Omental fat pad (tissue), 4 donors: Measurements from ENCODE around the gene SLC37A1. TPM values are rescaled to one million over a fixed set of nuclear protein-coding genes. Genes with fewer than 3 reads are reported as not detected.

Experiments
- ATAC-seq: fragments of 150-250 bp; one replicate; pipeline ENCODE4 v1.9.1; 2016; ENCODE audit warnings: mild to moderate bottlenecking, moderate library complexity; ENCODE audit not compliant: low FRiP score
- DNase-seq: peaks from one replicate; pipeline ENCODE4 v3.0.0-alpha.2; 2019; ENCODE audit warnings: low spot score
- CTCF ChIP-seq, 3 donors: fragments of 450-650 bp; IDR thresholded peaks; one replicate each; pipeline ENCODE4 v1.5.1; 2016 to 2017; ENCODE audit warnings: antibody characterized with exemption in 3 of 3, mild to moderate bottlenecking in 3 of 3, moderate library complexity in 2 of 3
- total RNA-seq, 4 donors: library from RNA; depleted of rRNA; stranded (reverse); fragments of >200 nt; gene quantifications; one replicate each; pipeline ENCODE4 v1.1.0, GENCODE V29; 2016

Gene SLC37A1
- total RNA-seq, 4 donors from 2014 or later: 4.6 to 11.0 (median 6.0) TPM

- DNase-seq (no peak), ATAC-seq (no peak)
Measured at GRCh38 chr21:42554251-42554961, 40.8 kb downstream of the SLC37A1 start.

GRCh38 chr21:42555756-42556438, 42.2 kb downstream of the SLC37A1 start:
- DNase-seq (no peak), ATAC-seq (no peak)
- TF ChIP-seq CTCF (IDR thresholded peaks at IDR 0.05): no peak

More at GRCh38 chr21:42554251-42554961, 40.8 kb downstream of the SLC37A1 start:
- no peak for TF ChIP-seq CTCF (IDR thresholded peaks at IDR 0.05)

- TF ChIP-seq CTCF (IDR thresholded peaks at IDR 0.05): no peak
- ATAC-seq (no peak), DNase-seq (no peak)
Measured at GRCh38 chr21:42556476-42556875, 42.8 kb downstream of the SLC37A1 start.

GRCh38 chr21:42556960-42557359, 43.3 kb downstream of the SLC37A1 start:
- TF ChIP-seq CTCF (IDR thresholded peaks at IDR 0.05): no peak
- ATAC-seq (no peak), DNase-seq (no peak)

GRCh38 chr21:42557420-42557819, 43.8 kb downstream of the SLC37A1 start:
- TF ChIP-seq CTCF (IDR thresholded peaks at IDR 0.05): no peak
- ATAC-seq (no peak), DNase-seq (no peak)

- DNase-seq: no peak
- no peak for ATAC-seq
- TF ChIP-seq CTCF (IDR thresholded peaks at IDR 0.05): no peak
Measured at GRCh38 chr21:42558368-42558767, 44.7 kb downstream of the SLC37A1 start.

GRCh38 chr21:42558846-42559245, 45.2 kb downstream of the SLC37A1 start:
- no peak for DNase-seq
- ATAC-seq: no peak
- TF ChIP-seq CTCF (IDR thresholded peaks at IDR 0.05): no peak
